ENCODE data around the gene MBLAC1.

GRCh38 chr7:100174582-100174981 is 47.8 kb downstream of the MBLAC1 start:
- no peak for TF ChIP-seq CTCF (IDR thresholded peaks at IDR 0.05)
- no peak for TF ChIP-seq POLR2A (IDR thresholded peaks at IDR 0.05)
- TF ChIP-seq POLR2AphosphoS5 (IDR thresholded peaks at IDR 0.05): no peak
